ENCODE data around the gene SRP68.

DNA sequence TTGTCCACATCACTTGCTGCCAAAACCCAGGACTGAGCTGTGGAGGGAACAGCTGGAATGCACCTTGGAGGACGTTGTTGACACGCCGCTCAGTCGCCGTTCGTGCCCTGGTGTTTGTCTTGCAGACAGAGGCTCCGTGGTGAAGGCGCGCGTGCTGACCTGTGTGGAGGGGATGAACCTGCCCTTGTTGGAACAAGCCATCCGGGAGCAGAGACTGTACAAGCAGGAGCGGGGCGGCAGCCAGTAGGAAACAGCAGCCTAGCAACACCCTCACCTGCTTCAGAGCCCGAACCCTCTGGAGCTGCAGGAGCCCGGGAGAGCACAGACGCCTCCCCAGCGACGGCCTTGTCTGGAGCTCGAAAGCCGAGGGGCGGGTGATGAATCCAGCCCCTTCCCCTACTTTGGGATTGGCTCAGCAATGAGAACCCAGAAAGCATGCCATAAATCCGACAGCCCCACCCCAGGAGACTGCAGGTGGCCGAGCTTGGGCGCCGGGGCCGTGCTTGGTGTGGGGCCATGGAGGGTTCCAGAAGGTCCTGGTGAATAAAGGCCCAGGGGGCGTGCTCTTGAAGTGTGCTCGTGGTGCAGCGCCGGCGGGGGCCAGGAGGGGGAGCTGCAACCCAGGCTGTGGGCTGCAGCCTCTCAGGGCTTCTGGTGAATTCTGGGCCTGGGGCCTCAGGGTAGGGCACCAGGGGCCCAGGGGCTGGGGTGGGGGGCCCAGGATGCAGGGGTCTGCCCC lies 72.1 kb downstream of the SRP68 start:
- TF ChIP-seq, protein P1, sequence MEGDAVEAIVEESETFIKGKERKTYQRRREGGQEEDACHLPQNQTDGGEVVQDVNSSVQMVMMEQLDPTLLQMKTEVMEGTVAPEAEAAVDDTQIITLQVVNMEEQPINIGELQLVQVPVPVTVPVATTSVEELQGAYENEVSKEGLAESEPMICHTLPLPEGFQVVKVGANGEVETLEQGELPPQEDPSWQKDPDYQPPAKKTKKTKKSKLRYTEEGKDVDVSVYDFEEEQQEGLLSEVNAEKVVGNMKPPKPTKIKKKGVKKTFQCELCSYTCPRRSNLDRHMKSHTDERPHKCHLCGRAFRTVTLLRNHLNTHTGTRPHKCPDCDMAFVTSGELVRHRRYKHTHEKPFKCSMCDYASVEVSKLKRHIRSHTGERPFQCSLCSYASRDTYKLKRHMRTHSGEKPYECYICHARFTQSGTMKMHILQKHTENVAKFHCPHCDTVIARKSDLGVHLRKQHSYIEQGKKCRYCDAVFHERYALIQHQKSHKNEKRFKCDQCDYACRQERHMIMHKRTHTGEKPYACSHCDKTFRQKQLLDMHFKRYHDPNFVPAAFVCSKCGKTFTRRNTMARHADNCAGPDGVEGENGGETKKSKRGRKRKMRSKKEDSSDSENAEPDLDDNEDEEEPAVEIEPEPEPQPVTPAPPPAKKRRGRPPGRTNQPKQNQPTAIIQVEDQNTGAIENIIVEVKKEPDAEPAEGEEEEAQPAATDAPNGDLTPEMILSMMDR (IDR thresholded peaks at IDR 0.05; ENCODE audit: insufficient read depth, low read length): peak; percentile 53
- no peak for TF ChIP-seq POLR2AphosphoS5 (IDR thresholded peaks at IDR 0.05; ENCODE audit: low read depth)
- no peak for TF ChIP-seq SPI1 (IDR thresholded peaks at IDR 0.05; ENCODE audit: borderline replicate concordance, low read depth)
- TF ChIP-seq, protein P2, sequence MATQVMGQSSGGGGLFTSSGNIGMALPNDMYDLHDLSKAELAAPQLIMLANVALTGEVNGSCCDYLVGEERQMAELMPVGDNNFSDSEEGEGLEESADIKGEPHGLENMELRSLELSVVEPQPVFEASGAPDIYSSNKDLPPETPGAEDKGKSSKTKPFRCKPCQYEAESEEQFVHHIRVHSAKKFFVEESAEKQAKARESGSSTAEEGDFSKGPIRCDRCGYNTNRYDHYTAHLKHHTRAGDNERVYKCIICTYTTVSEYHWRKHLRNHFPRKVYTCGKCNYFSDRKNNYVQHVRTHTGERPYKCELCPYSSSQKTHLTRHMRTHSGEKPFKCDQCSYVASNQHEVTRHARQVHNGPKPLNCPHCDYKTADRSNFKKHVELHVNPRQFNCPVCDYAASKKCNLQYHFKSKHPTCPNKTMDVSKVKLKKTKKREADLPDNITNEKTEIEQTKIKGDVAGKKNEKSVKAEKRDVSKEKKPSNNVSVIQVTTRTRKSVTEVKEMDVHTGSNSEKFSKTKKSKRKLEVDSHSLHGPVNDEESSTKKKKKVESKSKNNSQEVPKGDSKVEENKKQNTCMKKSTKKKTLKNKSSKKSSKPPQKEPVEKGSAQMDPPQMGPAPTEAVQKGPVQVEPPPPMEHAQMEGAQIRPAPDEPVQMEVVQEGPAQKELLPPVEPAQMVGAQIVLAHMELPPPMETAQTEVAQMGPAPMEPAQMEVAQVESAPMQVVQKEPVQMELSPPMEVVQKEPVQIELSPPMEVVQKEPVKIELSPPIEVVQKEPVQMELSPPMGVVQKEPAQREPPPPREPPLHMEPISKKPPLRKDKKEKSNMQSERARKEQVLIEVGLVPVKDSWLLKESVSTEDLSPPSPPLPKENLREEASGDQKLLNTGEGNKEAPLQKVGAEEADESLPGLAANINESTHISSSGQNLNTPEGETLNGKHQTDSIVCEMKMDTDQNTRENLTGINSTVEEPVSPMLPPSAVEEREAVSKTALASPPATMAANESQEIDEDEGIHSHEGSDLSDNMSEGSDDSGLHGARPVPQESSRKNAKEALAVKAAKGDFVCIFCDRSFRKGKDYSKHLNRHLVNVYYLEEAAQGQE (IDR thresholded peaks at IDR 0.05; ENCODE audit: insufficient replicate concordance, low read depth): no peak
- no peak for TF ChIP-seq GABPA (IDR thresholded peaks at IDR 0.05; ENCODE audit: low read depth)
